Inferior parietal cortex (tissue), 1 donor: ENCODE measurements around the gene WDR18.
"Not testable (repeated sequence)": the region's sequence is repeated elsewhere in the genome, so short reads cannot be mapped to it uniquely, and the experiment has no call there.

Experiments used
- DNase-seq: peaks from one replicate; pipeline ENCODE4 v3.0.0-alpha.2; 2016; ENCODE audit errors: extremely low spot score

WDR18 gene

GRCh38 chr19:950352-951066, 33.6 kb upstream of the WDR18 start:
- DNase-seq: no peak

GRCh38 chr19:952049-952679, 32.0 kb upstream of the WDR18 start:
- no peak for DNase-seq

GRCh38 chr19:952680-953444, 31.3 kb upstream of the WDR18 start:
- DNase-seq: no peak

GRCh38 chr19:953445-954271, 30.5 kb upstream of the WDR18 start:
- DNase-seq: no peak

- no peak for DNase-seq
Measured at GRCh38 chr19:954272-954671, 29.9 kb upstream of the WDR18 start.

- no peak for DNase-seq
Measured at GRCh38 chr19:954672-955494, 29.3 kb upstream of the WDR18 start.

GRCh38 chr19:955803-956765, 28.1 kb upstream of the WDR18 start:
- DNase-seq: no peak

- no peak for DNase-seq
Measured at GRCh38 chr19:956766-957440, 27.2 kb upstream of the WDR18 start.

GRCh38 chr19:957578-957977, 26.6 kb upstream of the WDR18 start:
- not testable (repeated sequence) for DNase-seq

GRCh38 chr19:958967-959855, 24.9 kb upstream of the WDR18 start:
- DNase-seq: no peak

GRCh38 chr19:960020-960419, 24.1 kb upstream of the WDR18 start:
- DNase-seq: no peak

- no peak for DNase-seq
Measured at GRCh38 chr19:960601-960938, 23.6 kb upstream of the WDR18 start.

GRCh38 chr19:961866-962620, 22.1 kb upstream of the WDR18 start:
- DNase-seq: no peak

- DNase-seq: no peak
Measured at GRCh38 chr19:962683-963400, 21.3 kb upstream of the WDR18 start.

GRCh38 chr19:963486-963951, 20.6 kb upstream of the WDR18 start:
- DNase-seq: no peak

- DNase-seq: no peak
Measured at GRCh38 chr19:964116-964520, 20.0 kb upstream of the WDR18 start.
